Measurements from ENCODE around the gene ANXA2.
"Not testable (repeated sequence)": the region's sequence is repeated elsewhere in the genome, so short reads cannot be mapped to it uniquely, and the experiment has no call there.

Gene ANXA2

DNA sequence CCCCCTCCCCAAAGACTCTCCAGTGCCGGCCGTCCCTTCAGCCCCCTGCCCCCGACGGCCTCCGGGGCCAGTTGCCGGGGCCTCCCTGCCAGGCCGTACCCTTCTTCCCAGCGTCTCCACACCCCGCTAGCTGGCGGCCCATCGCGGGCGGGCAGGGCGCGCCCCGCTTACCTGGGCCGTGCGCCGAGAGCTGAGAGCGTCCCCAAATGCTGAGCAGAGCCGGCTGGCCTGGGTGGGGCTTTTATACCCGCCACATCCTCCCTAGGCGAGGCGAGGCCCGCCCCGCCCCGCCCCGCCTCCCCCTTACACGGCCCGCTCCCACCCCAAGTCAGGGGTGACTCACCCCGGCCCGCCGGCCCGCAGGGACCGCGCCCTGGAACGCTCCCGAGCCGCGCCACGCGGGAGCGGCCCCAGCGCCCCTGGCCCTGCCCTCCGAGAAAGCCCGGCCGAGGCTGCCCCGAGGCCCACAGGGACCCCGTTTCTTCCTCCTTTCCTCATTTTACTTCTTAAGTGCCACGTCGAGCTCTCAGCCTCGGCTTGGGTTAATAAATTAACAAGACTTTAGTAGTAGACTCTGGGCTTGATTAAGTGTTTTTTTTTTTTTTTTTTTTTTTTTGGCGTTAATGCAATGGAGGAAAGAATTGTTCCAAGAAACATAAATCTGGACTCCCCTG, at the start of gene ANXA2:
ANXA2 (minus strand) TSS at position 215 of the 674 bp plus-strand sequence. CDS start 11,911 bp downstream, outside the sequence.
- no peak for DNase-seq

DNA sequence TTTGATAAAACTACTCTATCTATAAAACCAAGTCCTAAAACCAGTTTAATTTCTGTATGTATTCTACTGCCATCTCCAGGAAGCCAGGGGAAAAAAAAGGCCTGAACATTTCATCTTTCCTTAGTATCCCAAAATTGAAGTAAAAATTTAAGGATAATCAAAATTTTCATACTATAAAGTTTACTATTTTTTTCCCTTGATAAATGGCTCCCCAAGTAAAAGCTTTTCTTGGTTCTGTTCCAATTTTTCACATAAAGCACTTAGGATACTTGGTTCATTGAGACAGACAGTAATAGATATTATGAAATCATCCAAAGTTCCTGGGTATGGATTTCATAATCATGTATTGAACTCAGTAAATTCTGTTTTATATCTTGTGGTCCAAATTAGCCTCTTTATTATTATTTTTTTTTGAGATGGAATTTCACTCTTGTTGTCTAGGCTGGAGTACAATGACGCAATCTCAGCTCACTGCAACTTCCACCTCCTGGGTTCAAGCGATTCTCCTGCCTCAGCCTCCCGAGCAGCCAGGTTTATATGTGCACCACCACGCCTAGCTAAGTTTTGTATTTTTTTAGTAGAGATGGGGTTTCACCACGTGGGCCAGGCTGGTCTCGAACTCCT, 46.6 kb upstream of the ANXA2 start:
- DNase-seq, result peak in 1 of 3 experiments; percentile 16

DNA sequence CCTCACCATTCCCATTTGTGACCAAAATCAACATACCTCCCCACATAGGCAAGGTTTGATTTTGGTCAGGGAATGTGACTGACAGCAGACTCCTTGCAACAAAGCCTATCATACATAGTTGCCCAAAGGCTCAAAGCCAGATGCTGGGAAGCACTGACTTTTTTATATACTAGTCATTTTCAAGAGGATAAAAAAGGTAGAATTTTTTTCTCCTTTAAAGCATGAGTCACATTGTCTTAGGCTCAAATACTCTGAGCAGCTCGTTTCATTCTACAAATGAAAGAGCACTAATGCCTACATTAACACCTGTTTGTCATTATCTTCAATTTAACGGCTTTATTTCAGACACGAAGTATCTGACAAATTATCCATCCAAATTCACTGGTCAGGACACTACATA, 45.0 kb upstream of the ANXA2 start:
- DNase-seq, result peak in 2 of 3 experiments; percentile 16 to 56

DNA sequence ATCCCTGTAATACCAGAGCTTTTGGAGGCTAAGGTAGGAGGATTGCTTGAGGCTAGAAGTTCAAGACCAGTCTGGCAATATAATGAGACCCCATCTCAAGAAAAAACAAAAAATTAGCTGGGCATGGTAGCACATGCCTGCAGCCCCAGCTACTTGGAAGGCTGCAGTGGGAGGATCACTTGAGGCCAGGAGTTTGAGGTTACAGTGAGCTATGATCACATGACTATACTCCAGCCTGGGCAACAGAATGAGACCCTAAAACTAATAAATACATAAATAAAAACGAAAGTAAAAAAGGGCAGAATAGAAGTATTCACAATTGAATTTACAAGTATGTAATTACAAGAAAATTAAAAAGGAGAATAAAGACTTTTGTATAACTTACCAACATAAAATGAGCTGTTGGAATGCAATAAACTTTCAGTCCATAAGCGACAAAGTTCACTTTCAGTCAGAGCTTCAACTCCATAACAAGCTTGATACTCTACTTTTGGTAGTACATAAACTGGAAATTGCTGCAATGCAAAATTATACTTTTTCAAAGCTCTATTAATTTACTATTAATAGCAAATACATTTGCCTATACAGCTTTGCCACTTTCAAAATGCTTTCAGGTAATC, 44.4 kb upstream of the ANXA2 start:
- no peak for DNase-seq

DNA sequence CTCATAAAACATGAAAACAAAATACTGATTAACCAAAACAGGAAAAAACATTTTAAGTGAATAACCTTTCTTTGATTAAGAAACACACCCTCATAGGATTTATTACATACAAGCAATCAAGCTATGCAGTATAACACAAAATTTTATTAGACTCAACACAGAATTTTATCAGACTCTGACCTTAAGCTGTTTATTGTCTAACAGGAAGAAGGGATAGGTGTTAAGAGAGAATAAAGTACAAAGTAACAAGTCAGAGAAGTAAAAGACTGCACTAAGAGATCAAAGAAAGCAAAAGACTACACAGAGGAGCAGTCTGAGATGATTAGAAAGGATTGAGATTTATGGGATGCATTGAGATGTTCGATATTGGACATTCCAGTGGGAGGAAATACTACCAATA, 43.5 kb upstream of the ANXA2 start:
- no peak for DNase-seq

DNA sequence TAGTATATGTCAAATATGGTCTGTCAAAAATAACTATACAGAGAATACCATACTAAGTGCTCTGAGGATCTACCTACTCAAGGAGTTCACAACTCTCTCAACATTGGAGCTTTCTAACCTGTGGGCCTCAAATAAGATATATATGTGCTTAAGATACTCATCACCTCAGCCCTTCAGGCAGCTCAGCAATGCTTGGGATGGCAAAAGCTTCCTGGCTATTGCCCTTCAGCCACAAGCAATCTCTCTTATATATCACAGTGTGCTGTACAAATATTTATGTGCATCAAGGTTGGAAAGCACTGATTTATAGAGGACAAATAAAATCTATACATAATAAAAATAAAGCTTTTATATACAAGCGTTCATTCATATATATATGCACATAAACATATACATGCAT, 40.9 kb upstream of the ANXA2 start:
- DNase-seq, result no peak

DNA sequence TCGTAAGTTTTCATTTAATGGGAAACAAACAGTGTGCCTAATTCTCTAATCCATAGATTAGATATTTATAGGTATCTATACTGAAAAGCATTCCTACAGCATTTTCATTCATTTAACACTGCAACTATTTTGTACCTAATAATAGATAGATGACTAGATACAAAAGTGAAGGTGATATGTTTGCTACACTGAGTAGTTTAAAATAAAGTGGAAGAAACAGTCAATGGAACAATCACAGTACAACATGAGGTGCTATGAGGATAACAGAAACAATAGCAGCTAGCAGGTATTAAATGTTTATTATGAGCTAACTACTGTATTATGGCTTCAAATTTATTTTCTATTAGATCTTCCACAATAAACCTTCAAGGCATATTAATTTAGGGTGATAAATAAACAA, 31.1 kb upstream of the ANXA2 start:
- DNase-seq, result no peak

DNA sequence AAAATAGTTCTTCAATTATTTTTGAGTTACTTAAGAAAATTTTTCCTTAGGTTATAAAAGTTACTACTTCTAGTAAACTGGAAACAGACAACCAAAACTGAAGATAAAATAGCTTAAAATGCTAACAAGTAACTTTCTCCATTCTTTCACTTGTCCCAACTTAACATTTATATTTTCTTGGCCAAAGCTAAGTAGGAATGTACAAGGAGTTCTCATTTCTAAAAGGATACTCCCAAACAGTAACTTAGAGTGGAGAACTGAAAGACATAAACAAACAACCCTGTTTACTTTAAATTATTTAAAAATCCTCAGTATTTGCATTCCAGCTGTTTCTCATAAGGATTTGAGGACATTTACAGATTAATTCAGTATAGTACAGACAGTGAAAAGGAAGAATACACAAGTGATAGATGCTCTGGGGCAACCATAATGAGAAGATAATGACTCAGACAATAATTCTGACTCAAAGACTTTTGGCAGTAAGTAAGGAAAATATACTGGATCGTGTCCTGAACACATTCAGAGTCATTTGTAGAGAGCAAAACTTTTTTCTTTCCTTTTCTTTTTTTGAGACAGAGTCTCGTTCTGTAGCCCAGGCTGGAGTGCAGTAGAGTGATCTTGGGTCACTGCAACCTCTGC, 29.2 kb upstream of the ANXA2 start:
- no peak for DNase-seq

DNA sequence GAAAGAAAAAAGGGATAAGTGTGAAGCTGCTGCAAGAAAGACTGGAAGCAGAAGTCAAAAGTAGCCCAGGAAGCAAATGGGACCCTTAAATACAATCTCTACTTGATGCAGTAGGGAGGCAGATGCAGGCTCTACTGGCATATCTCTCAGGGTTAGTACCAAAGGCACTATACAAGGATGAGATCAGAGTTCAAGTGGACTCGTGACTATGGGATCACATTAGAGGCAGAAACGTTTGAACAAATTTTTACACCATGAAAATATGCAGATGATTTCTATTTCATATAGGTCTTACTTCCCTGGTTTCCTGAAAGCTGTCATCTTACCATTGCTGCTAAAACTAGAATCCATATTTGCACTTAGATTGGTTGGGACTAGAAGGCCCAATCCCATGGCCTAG, 27.7 kb upstream of the ANXA2 start:
- DNase-seq, result no peak

DNA sequence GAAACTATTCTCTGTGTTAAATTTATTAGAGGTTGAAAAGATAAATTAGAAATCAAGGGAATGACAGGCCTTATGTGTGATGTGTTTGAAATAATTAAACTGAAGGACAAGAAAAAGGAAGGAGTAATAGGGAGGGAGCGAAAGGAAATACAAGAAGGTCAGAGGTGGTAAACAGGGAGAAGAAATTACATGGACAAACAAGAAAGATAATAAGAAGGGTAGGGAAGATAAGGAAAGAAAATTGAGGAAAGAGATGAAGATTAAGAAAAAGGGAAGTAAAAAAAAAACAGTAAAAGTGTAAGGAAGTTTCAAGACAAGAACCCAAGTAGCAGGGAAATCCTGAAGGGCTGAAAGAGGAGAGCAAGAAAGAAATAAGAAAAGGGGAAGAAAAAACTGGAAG, 26.2 kb upstream of the ANXA2 start:
- DNase-seq, result no peak

DNA sequence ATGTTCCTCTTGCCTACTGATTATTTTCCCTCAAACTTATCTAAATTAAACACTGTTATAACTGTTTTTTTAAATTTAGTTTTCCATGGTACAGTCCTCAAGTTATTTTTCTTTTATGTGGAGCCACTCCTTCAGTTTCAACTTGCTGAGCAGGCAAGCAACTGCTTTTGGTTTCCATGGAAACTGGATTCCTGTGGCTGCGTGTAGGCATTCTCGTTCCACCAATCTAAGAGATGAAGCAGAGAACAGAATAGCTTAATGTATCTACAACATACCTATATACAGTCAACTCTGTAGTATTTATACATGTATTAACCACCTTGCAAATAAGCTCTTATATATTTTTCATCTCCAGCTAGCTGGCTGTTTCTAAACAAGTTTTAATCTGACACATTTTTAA, 25.8 kb upstream of the ANXA2 start:
- peak in 1 of 3 experiments; percentile 18 for DNase-seq

DNA sequence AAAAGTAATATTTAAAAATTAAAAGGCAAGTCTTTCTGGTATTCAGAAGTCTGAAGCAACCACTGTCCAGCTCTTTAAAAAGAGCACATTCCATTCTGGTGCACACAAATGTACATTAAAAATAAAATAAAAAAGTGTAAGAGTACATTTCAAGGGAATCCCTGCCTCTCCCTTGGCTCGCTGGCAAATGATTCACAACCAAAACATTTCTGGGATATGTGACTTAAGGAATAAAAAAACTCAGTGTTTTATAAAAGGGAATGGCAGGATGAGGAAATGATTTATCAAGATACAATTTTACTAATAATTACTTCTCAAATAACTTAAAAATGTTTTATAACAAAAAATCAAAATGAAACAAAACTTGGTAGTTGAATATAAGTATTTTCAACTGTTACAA, 23.8 kb upstream of the ANXA2 start:
- DNase-seq, result no peak

DNA sequence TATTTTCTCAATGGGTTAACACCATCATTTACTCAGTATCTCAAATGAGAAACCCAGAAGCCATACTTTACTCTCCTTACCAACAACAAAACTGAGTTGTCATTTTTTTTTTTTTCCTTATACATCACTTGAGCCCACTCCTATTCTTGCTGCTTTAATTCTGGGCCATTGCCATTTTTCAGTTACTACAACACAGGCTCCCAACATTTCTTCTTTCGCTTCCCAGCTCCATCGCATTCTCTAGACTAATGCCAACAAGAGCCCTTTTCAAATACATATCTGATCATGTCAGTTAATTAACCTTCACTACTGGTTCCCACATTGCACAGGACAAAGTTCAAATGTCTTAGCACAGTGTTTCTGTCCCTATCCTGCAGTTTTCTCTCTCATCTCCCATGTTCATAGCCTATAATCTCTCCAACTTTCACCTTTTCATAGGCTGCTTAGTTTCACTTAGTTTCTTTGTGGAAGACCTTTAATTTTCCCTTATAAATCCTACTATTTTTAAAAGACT, 22.5 kb upstream of the ANXA2 start:
- no peak for DNase-seq

DNA sequence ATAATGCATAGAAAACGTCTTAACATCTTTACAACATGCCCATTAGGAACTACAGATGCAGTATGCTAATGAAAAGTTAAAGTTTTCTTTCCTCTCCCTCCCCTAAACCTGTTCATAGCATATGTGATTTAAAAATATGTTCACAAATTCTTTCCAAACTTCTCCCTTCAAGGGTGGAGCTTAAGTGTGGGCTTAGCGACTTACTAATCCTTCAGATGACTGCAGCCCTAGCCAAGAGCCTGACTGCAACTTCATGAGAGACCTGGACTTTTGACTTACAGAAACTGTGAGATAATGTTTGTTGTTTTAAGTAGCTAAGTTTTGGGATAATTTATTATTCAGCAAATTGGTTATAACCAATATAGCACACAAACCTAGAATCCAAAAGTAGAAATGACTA, 22.0 kb upstream of the ANXA2 start:
- DNase-seq, result no peak

DNA sequence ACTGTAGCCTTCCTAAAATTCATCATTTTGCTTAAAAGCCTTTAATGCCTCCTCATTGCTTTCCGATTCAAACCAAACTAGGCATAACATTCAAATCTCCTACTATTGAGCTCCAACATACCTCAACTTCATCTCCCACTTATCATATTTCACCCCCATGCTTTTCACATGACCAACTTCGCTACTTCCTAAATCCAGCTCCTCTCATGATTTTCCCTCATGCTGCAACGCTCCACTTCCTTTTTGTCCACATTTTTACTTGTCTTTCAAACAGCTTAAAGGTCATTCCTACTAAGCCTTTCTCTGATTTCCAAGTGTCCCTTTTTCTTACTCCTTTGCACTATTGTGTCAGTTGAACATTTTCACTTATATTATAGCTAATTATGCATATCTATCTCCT, 20.3 kb upstream of the ANXA2 start:
- DNase-seq, result no peak

DNA sequence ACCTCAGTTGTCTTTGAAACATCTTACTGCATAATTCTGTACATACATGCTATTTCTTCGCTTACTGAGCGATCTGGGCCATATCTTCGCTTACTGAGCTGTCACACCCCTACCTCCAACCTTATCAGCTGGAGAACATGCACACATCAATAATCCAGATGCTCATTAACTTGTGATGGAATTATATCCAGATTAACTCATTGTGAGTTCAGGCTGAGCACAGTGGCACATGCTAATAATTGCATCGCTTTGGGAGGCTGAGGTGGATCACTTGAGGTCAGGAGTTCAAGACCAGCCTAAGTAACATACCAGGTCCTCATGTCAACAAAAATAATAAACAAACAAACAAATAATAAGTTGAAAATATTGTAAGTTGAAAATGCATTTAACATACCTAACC, 19.3 kb upstream of the ANXA2 start:
- no peak for DNase-seq

DNA sequence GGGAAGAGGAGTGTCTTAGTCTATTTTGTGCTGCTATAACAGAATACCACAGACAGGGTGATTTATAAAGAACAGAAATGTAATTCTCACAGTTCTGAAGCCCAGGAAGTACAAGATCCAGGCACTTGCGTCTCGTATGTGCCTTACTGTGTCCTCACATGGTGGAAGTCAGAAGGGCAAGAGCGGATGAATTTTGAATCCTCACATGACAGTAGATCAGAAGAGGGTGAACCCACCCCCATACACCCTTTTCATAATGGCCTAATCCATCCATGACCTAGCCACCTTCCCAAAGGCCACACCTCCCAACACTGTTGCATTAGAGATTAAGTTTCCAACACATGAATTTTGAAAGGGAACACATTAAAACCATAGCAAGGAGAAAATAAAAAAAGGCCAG, 18.7 kb upstream of the ANXA2 start:
- no peak for DNase-seq

DNA sequence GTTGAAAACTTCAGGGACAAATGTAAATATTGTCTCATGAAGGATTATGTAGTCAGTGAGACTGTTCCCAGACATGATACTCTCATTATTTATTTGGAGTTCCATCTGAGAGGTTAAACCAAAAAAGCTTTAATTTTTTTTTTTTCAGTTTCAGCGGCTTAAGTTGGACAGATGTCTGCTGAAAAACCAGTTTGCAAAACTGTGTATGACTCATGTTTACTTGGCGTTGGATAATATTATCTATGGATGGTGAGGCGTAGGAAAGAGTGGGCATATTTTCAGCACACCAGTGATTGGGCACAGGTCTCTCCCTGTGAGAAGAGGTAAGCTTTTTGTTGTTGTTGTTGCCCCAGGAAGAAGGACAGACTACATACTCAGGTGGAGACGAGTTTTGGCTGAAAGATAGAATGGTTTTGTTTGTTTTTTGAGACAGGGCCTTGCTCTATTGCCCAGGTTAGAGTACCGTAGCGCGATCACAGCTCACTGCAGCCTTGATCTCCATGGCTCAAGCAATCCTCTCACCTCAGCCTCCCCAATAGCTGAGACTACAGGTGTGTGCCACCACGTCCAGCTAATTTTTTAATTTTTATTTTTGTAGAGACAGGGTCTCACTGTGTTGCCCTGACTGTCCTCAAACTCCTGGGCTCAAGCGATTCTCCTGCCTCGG, 16.4 kb upstream of the ANXA2 start:
- no peak for DNase-seq

DNA sequence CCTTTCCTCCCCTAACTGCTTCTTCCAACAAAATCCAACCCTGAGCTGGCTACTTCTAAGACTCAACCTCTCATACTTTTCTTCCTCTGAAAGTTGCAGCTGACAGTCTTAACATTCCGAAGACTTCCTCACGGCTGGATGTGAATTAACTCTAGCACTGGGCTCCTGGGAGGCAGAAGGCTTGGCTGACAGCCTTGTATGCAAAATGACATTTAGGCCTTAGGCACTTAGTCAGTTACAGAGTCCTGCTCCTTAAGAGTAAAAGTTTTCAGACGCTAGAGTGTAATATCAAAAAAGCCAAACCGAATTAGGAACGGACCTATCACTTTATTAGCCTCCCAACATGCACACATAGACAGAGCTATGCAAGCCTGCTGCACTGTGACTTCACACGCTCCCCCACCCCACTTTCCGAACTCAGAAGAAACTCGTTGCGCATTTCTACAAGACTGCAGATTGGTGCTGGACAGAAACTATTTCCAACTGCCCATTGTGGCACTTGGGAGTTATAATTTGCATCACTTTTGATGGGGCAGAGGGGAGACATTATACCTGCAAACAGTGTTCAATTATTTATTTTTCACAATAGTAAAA, 15.5 kb upstream of the ANXA2 start:
- no peak for DNase-seq

DNA sequence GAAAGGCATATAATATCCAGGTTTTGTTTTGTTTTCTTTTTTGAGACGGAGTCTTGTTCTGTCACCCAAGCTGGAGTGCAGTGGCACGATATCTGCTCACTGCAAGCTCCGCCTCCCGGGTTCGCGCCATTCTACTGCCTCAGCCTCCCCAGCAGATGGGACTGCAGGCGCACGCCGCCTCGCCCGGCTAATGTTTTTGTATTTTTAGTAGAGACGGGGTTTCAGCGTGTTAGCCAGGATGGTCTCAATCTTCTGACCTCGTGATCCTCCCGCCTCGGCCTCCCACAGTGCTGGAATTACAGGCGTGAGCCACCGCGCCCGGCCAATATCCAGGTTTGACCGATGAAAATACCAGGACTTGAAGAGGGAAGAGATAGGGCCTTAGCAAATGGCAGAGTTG, 15.0 kb upstream of the ANXA2 start:
- not testable (repeated sequence) for DNase-seq

DNA sequence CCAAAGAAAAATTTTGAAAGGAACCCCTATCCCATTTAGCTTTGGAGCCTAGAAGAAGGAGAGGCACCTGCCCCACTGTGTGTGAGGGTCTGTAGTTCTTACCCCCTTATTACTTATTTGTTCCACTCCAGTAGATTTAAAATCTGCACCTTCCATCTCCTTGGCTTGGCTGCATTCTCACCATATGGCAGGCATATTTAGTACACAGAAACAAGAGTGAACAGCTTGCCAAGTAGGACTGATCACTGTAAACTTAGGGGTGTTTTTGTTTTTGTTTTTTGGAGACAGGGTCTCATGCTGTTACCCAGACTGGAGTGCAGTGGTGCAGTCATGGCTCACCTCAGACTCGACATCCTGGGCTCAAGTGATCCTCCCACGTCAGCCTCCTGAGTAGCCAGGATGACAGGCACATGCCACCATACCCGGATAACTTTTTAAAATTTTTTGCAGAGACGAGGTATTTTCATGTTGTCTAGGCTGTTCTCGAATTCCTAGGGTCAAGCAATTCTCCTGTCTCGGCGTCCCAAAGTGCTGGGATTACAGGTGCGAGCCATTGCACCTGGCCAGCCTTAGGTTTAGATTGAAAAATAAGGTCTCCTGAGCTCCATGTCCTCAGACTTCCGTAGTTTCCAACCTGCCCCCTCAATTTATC, 14.1 kb upstream of the ANXA2 start:
- DNase-seq, result no peak

DNA sequence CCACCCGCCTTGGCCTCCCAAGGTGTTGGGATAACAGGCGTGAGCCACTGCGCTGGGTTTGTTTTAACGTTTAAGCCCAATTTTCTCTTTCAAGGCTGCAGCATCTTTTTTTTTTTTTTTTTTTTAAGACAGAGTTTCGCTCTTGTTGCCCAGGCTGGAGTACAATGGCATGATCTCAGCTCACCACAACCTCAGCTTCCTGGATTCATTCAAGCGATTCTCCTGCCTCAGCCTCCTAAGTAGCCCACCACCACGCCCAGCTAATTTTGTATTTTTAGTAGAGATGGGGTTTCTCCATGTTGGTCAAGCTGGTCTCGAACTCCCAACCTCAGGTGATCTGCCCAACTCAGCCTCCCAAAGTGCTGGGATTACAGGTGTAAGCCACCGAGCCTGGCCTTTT, 12.6 kb upstream of the ANXA2 start:
- DNase-seq, result not testable (repeated sequence)

Data from NCI-H1417 (cell line).